Osteocyte (in vitro differentiated cells): ENCODE results near the gene ROBO2. TPM values are rescaled to one million over a fixed set of nuclear protein-coding genes. Genes with fewer than 3 reads are reported as not detected.

ENCODE experiments used
- DNase-seq: peaks from one replicate; pipeline ENCODE4 v3.0.0; 2021; ENCODE audit warnings: mixed read lengths; ENCODE audit not compliant: unreplicated experiment; ENCODE audit errors: extremely low spot score
- H3K27ac Mint-ChIP-seq: one replicate; pipeline ENCODE4 v1.8.0; 2021; ENCODE audit warnings: mild to moderate bottlenecking, mixed read lengths; ENCODE audit not compliant: unreplicated experiment
- H3K27me3 Mint-ChIP-seq: one replicate; pipeline ENCODE4 v1.8.0; 2021; ENCODE audit warnings: mixed read lengths; ENCODE audit not compliant: unreplicated experiment
- H3K36me3 Mint-ChIP-seq: one replicate; pipeline ENCODE4 v1.8.0; 2021; ENCODE audit warnings: mixed read lengths; ENCODE audit not compliant: unreplicated experiment
- H3K4me1 Mint-ChIP-seq: one replicate; pipeline ENCODE4 v1.8.0; 2021; ENCODE audit warnings: mixed read lengths; ENCODE audit not compliant: unreplicated experiment
- H3K4me3 Mint-ChIP-seq: one replicate; pipeline ENCODE4 v1.8.0; 2021; ENCODE audit warnings: mild to moderate bottlenecking, moderate library complexity, mixed read lengths; ENCODE audit not compliant: unreplicated experiment
- H3K9me3 Mint-ChIP-seq: one replicate; pipeline ENCODE4 v1.8.0; 2021; ENCODE audit warnings: mixed read lengths; ENCODE audit not compliant: unreplicated experiment
- CTCF ChIP-seq: fragments of 200-600 bp; sonication (generic); IDR thresholded peaks from 2 replicates; pipeline ENCODE4 v1.5.0; 2021; ENCODE audit warnings: antibody characterized with exemption, mild to moderate bottlenecking, moderate library complexity
- total RNA-seq: library from RNA; stranded (reverse); gene quantifications from 2 replicates; pipeline ENCODE4 v1.2.1, GENCODE V29; 2021

The ROBO2 gene
- total RNA-seq, 1 donor from 2014 or later = 18.4 TPM

DNA sequence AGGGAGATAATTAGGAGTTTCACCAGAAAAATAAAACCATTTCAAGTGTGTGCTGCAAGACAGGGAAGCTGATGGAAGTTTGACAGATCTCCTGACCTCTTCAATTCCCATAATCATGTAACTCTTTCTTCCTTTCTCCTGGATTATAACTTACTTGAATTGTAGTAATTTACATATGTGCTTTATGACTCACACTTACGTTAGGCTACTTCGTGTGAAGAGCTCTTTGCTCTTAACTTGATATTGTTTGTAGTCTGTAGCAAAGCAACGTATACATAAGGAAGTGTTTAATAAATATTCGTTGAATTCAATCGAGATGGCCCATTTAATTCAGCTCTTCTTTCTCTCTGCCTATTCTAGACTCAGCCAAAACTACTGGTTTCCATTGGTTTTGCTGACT lies 23.5 kb downstream of the ROBO2 start:
- Mint-ChIP-seq H3K27ac (no peak overlapping the region), H3K36me3 (peaks cover 2% of the 10 kb centered on the region), H3K4me1 (no peaks in the 10 kb centered on the region), H3K4me3 (no peak overlapping the region), H3K27me3 (no peaks in the 10 kb centered on the region), H3K9me3 (peaks cover 11% of the 10 kb centered on the region)
- no peak for TF ChIP-seq CTCF
- DNase-seq = no peak

- Mint-ChIP-seq H3K27ac (no peak overlapping the region), H3K36me3 (peaks cover 2% of the 10 kb centered on the region), H3K27me3 (no peaks in the 10 kb centered on the region), H3K9me3 (peaks cover 11% of the 10 kb centered on the region), H3K4me1 (no peaks in the 10 kb centered on the region), H3K4me3 (no peak overlapping the region)
- DNase-seq = no peak
- TF ChIP-seq CTCF = no peak
Observed at GRCh38 chr3:77065750-77066149, 25.9 kb downstream of the ROBO2 start.

DNA sequence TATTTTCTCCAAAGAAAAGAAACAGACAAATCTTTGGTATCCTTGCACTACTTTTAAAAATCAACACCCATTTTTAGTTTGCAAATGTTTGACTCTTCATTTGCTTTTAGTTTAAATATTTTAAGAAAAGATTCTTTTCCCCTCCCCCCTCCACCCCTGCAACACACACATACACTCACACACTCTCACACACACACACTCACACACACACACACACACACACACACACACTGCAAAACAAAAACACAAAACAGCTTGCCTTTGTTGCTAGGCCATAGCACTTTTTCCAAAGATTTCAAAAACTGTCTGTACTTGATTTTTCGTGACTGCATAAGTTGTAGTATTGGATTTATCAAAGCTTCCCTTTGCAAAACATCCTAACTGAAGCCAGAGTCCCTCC lies 26.9 kb downstream of the ROBO2 start:
- Mint-ChIP-seq H3K27ac (no peak overlapping the region), H3K27me3 (no peaks in the 10 kb centered on the region), H3K36me3 (peaks cover 2% of the 10 kb centered on the region), H3K9me3 (peaks cover 11% of the 10 kb centered on the region), H3K4me1 (no peaks in the 10 kb centered on the region), H3K4me3 (no peak overlapping the region)
- no peak for TF ChIP-seq CTCF
- DNase-seq = no peak

DNA sequence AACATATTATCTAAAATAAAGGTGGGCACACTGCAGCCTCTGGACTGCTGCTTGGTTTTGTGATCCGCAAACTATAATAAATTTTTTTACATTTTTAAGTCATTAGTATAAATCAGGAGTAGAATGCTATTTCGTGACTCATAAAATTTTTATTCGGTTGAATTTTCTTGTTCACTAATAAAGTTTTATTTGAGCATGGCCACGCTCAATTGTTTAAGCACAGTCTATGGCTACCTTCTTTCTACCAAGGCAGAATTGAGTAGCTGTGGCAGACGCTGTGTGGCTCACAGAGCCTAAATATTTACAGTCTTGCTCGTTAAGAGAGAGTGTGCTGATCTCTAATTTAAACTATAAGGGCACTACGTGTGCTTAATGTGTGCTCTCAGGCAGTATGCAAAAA lies 28.9 kb downstream of the ROBO2 start:
- H3K27me3 Mint-ChIP-seq = no peaks in the 10 kb centered on the region
- no peaks in the 10 kb centered on the region for H3K36me3 Mint-ChIP-seq
- H3K4me3 Mint-ChIP-seq = no peak overlapping the region
- no peaks in the 10 kb centered on the region for H3K4me1 Mint-ChIP-seq
- no peak overlapping the region for H3K27ac Mint-ChIP-seq
- TF ChIP-seq CTCF = no peak
- H3K9me3 Mint-ChIP-seq = peaks cover under 1% of the 10 kb centered on the region
- DNase-seq = no peak

DNA sequence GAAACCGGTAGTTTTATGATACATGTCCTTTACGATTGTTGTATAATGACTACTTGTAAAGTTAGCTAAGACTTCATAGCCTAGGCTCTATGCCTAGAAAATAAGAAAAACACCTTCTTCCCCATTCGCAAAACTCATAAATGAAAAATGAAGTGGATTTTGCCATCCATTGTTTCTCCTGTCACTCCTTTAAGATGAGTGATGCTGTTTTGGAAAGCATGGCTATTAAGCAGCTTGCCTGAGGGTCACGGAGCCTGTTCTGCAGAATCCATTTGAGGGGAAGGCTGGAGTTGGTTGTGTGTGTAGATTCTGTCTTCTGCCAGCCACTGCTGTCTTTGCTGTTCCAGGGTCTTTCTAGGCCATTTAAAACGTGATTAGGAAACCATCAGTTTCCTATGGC lies 31.5 kb downstream of the ROBO2 start:
- no peaks in the 10 kb centered on the region for H3K4me1 Mint-ChIP-seq
- H3K36me3 Mint-ChIP-seq = no peaks in the 10 kb centered on the region
- no peaks in the 10 kb centered on the region for H3K9me3 Mint-ChIP-seq
- H3K4me3 Mint-ChIP-seq = no peak overlapping the region
- H3K27ac Mint-ChIP-seq = no peak overlapping the region
- no peaks in the 10 kb centered on the region for H3K27me3 Mint-ChIP-seq
- no peak for TF ChIP-seq CTCF
- no peak for DNase-seq
